Uterus (tissue), 4 donors: ENCODE data around the gene MT1H. TPM values are rescaled to one million over a fixed set of nuclear protein-coding genes. Genes with fewer than 3 reads are reported as not detected.

Experiments
- DNase-seq, 2 donors: peaks; one replicate each; pipeline ENCODE4 v3.0.0-alpha.2; 2019 to 2020
- H3K27ac ChIP-seq, 2 donors: fragments of 200-600 bp; sonication (generic); 1 replicate in 1 of 2; 2 replicates in 1 of 2; pipeline ENCODE4 v1.5.1; 2016 to 2018
- H3K27me3 ChIP-seq, 2 donors: fragments of 200-600 bp; sonication (generic); one replicate each; pipeline ENCODE4 v1.5.1; 2018 to 2019; ENCODE audit warnings: control low read depth in 1 of 2
- H3K36me3 ChIP-seq, 2 donors: fragments of 200-600 bp; sonication (generic); one replicate each; pipeline ENCODE4 v1.5.1; 2019; ENCODE audit warnings: control low read depth in 1 of 2
- H3K4me1 ChIP-seq, 2 donors: fragments of 200-600 bp; sonication (generic); one replicate each; pipeline ENCODE4 v1.5.1; 2018 to 2019; ENCODE audit warnings: control low read depth in 1 of 2
- H3K4me3 ChIP-seq, 2 donors: fragments of 200-600 bp; sonication (generic); 1 replicate in 1 of 2; 2 replicates in 1 of 2; pipeline ENCODE4 v1.5.1; 2018 to 2019; ENCODE audit warnings: mild to moderate bottlenecking in 1 of 2
- H3K9me3 ChIP-seq, 2 donors: fragments of 200-600 bp; sonication (generic); one replicate each; pipeline ENCODE4 v1.5.1; 2019; ENCODE audit warnings: control low read depth in 1 of 2
- POLR2A ChIP-seq, 2 donors: fragments of 450-650 bp; IDR thresholded peaks; one replicate each; pipeline ENCODE4 v1.6.1; 2016; ENCODE audit warnings: antibody characterized with exemption in 2 of 2, mild to moderate bottlenecking in 1 of 2, moderate library complexity in 1 of 2
- intact Hi-C: fragments of 100-400 bp; cut with DNase I; formaldehyde crosslinking; loops from one replicate; pipeline ENCODE4 v1.15.1; 2023; ENCODE audit warnings: low total_unique reads
- total RNA-seq, 4 donors: library from RNA; depleted of rRNA in 3 of 4; stranded (reverse); fragments of >200 nt in 3 of 4; gene quantifications; one replicate each; pipeline versions ENCODE4 v1.1.0 to v1.2.4, GENCODE V29; 2014 to 2023
- TF ChIP-seq, protein P1 (sequence below), 4 experiments: fragments of 200-600 bp in 2 of 4; fragments of 450-650 bp in 2 of 4; sonication (generic) in 2 of 4; IDR thresholded peaks; one replicate each; pipeline ENCODE4 v1.5.1; 2016 to 2019; ENCODE audit warnings: antibody characterized with exemption in 4 of 4, mild to moderate bottlenecking in 2 of 4, moderate library complexity in 1 of 4
- donor health status: DM: yes; HTN: yes; CAD: no.

Gene MT1H
- total RNA-seq, 4 donors from 2014 or later: not detected

DNA sequence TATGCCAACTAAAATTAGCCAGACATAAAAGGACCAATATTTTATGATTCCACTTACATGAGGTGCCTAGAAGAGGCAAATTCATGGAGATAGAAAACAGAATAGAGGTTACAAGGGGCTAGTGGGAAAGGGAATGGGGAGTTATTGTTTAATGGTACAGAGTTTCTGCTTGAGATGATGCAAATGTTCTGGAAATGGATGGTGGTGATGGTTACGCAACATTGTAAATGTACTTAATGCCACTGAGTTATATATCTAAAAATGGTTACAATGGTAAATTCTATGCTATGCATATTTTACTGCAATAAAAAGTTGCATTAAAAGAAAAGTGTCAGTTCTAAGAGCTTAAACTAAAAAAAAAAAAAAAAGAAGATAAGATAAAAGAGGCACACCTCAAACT is 30.6 kb downstream of the MT1H start:
- H3K36me3 ChIP-seq: no peaks in the 10 kb centered on the region
- H3K4me1 ChIP-seq: no peaks in the 10 kb centered on the region
- H3K4me3 ChIP-seq: no peak overlapping the region
- no peak overlapping the region for H3K27ac ChIP-seq
- TF ChIP-seq, protein P1, sequence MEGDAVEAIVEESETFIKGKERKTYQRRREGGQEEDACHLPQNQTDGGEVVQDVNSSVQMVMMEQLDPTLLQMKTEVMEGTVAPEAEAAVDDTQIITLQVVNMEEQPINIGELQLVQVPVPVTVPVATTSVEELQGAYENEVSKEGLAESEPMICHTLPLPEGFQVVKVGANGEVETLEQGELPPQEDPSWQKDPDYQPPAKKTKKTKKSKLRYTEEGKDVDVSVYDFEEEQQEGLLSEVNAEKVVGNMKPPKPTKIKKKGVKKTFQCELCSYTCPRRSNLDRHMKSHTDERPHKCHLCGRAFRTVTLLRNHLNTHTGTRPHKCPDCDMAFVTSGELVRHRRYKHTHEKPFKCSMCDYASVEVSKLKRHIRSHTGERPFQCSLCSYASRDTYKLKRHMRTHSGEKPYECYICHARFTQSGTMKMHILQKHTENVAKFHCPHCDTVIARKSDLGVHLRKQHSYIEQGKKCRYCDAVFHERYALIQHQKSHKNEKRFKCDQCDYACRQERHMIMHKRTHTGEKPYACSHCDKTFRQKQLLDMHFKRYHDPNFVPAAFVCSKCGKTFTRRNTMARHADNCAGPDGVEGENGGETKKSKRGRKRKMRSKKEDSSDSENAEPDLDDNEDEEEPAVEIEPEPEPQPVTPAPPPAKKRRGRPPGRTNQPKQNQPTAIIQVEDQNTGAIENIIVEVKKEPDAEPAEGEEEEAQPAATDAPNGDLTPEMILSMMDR (IDR thresholded peaks at IDR 0.05): no peak
- TF ChIP-seq POLR2A (IDR thresholded peaks at IDR 0.05): no peak
- no peaks in the 10 kb centered on the region for H3K27me3 ChIP-seq
- no peaks in the 10 kb centered on the region for H3K9me3 ChIP-seq
- no peak for DNase-seq
- intact Hi-C loops: loop anchor here (10.0 kb wide), 2 partner anchors 125 to 185 kb away; no protein-coding TSS in a partner anchor

DNA sequence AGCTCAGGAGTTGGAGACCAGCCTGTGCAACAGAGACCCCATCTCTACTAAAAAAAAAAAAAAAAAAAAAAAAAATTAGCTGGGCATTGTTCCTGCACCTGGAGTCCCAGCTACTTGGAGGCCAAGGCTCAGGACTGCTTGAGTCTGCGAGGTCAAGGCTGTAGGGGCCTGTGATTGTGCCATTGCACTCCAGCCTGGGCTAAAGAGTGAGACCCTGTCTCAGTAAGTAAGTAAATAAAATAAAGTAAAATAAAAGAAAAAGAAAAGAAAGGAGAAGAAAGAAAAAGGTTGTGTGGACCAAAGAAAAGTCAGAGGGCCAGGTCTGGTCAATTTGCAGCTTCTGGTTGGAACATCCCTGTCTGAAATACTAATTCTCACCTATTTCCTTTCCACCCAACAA is 31.0 kb downstream of the MT1H start:
- Histone ChIP-seq H3K4me3 (no peak overlapping the region), H3K4me1 (no peaks in the 10 kb centered on the region), H3K36me3 (no peaks in the 10 kb centered on the region), H3K9me3 (no peaks in the 10 kb centered on the region), H3K27me3 (no peaks in the 10 kb centered on the region), H3K27ac (no peak overlapping the region)
- intact Hi-C loops: loop anchor here (10.0 kb wide), 2 partner anchors 126 to 186 kb away; no protein-coding TSS in a partner anchor
- no peak for TF ChIP-seq POLR2A (IDR thresholded peaks at IDR 0.05)
- TF ChIP-seq, protein P1 (IDR thresholded peaks at IDR 0.05): no peak
- DNase-seq: no peak

DNA sequence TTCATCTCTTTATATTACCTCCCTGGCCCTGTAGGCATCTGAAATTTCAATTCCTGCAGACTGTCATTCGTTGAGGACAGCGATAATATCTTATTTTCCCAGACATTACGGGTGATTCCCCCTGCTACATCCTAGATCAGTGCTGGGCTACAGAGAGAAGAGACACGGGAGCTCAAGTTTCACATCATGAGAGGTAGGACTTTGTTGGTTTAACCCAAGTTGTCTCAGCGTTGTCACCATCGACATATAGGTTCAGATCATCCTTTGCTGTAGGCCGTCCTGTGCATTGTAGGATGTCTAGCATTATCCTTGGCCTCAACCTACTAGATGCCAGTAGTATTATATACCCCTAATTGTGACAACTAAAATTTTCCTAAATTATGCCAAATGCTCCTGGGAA is 31.9 kb downstream of the MT1H start:
- TF ChIP-seq POLR2A (IDR thresholded peaks at IDR 0.05): no peak
- TF ChIP-seq, protein P1 (IDR thresholded peaks at IDR 0.05): no peak
- intact Hi-C loops: loop anchor here (10.0 kb wide), 2 partner anchors 127 to 187 kb away; no protein-coding TSS in a partner anchor
- Histone ChIP-seq H3K27ac (no peak overlapping the region), H3K27me3 (no peaks in the 10 kb centered on the region), H3K4me1 (no peaks in the 10 kb centered on the region), H3K36me3 (no peaks in the 10 kb centered on the region), H3K9me3 (no peaks in the 10 kb centered on the region), H3K4me3 (no peak overlapping the region)
- DNase-seq: no peak

DNA sequence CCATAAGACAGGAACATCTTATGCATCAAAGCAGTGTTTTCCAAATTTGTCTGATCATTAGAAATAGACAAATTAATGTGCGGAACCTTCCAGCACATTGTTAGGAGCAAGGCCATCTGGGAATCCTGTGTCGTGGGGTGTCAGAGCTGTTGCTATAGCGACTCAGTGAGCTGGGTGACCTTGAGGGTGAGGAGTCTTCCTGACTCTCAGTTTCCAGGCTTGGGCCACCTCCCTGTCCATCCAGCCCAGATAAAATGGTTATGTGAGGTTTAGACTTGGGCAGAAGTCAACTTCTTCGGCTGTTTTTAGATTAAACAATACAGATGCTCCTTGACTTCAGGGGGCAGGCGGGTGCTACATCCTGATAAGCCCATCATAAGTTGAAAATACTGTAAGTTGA is 33.2 kb downstream of the MT1H start:
- no peaks in the 10 kb centered on the region for H3K27me3 ChIP-seq
- no peaks in the 10 kb centered on the region for H3K4me1 ChIP-seq
- intact Hi-C loops: loop anchor here (10.0 kb wide), 2 partner anchors 128 to 188 kb away; no protein-coding TSS in a partner anchor
- no peak for TF ChIP-seq POLR2A (IDR thresholded peaks at IDR 0.05)
- TF ChIP-seq, protein P1 (IDR thresholded peaks at IDR 0.05): no peak
- H3K4me3 ChIP-seq: no peak overlapping the region
- H3K9me3 ChIP-seq: no peaks in the 10 kb centered on the region
- DNase-seq: no peak
- H3K36me3 ChIP-seq: no peaks in the 10 kb centered on the region
- no peak overlapping the region for H3K27ac ChIP-seq

DNA sequence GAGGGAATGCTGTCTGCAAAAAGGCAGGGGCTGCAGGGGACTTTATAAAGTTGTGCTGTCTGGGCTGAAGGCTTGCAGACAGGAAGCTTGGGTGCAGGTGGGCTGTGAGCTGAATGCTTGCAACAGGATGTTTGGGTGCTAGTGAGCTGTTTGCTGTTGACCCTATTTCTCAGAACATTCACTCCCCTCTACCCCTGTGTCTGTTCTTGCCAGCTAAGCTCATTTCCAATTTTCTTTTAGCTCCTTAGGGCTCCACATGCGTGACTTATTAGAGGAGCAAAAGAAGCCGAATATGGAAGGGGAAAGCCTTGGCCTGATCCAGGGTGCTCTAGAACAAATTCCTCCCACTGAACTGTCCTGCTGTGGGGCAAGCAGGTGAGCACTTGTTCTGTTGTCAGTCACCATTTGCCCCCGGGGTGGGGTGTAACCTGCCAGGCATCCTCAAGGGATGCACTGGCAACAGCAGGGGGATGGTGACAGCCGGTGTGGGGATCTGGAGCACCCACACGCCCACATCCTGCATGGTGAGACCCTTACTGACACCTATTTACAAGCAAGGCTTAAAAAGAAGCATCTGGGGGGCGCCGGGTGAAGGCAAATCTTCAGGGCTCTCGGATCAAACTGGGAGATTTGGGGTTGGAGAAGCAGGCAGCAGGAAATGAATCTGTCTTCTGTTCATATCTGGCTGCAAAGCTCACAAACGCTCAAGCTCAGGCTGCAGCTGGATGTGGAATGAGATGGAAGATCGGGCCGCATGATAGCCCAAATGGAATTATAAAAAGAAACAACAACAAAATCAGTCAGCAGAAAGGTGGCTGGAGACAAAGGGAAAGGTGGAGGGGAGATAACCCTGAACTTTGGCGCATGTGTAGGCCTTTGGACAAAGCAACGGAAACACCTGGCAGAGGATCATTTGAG is 39.2 kb downstream of the MT1H start:
- Histone ChIP-seq H3K27me3 (no peaks in the 10 kb centered on the region), H3K9me3 (no peaks in the 10 kb centered on the region), H3K4me3 (no peak overlapping the region), H3K27ac (no peak overlapping the region), H3K36me3 (no peaks in the 10 kb centered on the region), H3K4me1 (no peaks in the 10 kb centered on the region)
- intact Hi-C loops: loop anchor here (10.0 kb wide), 2 partner anchors 134 to 194 kb away; no protein-coding TSS in a partner anchor
- DNase-seq: no peak
- TF ChIP-seq POLR2A (IDR thresholded peaks at IDR 0.05): no peak
- TF ChIP-seq, protein P1 (IDR thresholded peaks at IDR 0.05): no peak
